Effector CD4-positive, alpha-beta T cell (primary cell): ENCODE results near the gene PID1.

Experiments
- DNase-seq: peaks from one replicate; pipeline ENCODE4 v3.0.0-alpha.2; 2020

PID1 gene

DNA sequence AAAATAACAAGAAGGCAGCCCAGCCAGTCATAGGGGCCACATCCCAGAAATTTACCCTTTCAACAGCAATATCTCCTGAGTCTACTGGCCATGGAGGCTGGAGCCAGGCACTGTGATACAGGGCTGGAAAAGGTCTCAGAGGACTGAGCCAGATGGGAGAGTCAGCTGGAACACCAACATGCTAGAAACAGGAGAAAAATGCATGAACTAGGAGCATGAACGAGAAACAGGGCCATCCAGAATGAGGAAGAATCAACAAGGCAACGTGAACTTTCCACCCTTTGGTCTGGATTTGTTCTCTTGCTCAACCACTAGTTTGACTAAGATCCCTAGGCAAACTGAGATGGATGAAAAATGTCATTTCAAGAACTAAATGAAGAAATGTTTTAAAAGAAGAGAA, 13.1 kb downstream of the PID1 start:
- no peak for DNase-seq

DNA sequence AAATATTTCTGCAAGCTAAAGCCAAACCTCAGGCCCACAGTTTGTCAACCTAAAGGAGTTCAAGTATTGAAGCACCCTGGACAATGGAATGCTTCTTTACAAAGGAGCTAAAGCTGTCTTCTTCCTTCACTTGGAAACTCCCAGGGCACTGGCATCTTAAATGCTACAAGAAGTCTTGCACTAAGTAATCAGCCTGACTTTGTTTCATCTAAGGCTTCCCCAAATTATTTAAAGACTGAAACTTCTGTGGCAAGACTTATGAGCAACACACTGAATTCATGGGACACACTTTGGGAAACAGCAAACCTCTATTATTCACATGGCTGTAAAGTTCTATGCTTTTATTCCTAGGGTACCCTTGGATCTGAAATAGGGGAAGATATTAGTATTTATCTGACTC, 14.7 kb downstream of the PID1 start:
- DNase-seq, result no peak

DNA sequence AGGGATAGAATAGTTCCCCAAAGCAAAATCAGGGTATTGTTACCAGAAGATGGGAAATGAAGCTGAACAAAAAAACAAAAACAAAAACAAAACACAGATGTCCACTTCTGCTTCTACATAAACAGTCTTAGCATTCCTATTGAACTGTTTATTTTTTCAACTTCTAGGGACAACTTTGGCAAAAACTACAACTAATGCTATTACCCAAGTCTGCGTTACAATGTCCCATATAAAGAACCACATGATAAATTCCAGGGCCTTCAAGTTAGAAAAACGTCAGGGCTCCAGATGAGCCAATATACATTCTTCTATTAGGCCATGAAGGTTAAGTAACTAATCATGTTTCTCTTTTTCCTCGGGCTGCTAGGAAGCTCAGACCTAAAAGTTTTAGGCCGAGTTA, 16.9 kb downstream of the PID1 start:
- no peak for DNase-seq

DNA sequence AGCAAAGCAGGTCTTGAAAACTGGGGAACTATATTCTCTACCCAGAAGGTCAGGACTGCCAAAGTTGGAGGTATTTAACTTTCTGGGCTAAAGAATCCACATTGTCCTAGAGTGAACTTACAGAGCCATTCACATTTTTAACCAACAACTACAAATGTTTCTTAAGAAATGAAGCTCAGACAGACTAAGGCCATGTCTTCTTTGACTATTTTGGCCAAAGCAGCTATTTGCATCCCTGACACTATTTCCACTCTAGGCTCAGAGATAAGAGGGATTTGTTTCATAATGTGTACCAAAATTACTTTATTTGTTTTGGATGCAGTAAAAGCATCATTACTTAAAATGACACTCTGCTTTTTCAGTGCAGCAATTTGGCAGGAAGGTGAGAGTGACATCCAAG, 18.1 kb downstream of the PID1 start:
- no peak for DNase-seq

DNA sequence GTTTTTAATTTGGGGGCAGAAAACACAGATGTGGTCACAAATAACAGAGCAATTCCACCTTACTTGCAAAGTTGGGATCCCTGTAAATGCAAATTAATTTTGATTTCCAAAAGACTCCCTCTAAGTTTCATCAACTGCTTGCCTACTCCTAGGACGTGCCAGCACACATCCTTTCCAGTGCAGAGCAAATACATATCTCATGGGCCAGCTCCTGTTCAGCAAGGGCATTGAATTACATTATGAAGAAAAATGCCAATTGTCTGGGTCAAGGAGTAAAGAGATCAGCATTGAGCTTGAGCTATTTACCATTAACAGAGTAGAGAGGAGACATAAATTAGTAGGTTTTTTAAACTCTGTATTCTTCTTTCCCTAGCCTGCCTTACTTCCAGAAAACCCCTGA, 18.8 kb downstream of the PID1 start:
- DNase-seq, result no peak

DNA sequence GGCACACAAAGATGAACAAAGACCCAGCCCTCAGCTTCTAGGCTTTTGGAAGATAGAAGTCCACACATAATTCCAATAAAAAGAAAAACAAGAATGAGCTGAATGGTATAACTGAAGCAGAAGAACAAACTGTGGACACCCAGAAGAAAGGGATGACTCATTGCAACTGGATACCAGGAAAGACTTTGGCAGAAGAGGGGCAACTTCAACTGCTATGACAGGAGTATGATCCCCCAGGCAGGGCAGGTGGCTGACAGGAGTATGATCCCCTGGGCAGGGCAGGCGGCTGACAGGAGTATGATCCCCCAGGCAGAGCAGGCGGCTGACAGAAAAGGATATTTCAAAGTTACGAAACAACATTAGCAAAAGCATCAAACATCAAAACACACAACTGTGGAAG, 21.6 kb downstream of the PID1 start:
- DNase-seq, result no peak

DNA sequence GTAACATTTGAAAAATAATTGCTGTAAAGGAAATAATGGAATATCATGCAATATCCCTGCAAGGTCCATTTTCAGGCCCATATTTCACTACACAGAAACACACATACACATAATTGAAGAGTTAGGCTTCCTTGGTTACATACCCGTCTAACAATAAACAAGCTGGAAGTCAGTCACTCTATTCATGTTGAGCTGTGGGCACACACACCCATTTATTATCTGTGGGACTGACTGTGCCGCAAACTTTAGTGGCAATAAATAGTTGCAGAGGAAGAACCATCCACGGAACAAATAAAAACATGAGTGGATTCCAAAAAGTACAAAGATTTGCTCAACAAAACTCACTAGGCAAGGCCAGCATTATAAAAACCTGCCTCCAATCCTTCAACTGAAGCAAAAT, 24.8 kb downstream of the PID1 start:
- DNase-seq, result no peak

DNA sequence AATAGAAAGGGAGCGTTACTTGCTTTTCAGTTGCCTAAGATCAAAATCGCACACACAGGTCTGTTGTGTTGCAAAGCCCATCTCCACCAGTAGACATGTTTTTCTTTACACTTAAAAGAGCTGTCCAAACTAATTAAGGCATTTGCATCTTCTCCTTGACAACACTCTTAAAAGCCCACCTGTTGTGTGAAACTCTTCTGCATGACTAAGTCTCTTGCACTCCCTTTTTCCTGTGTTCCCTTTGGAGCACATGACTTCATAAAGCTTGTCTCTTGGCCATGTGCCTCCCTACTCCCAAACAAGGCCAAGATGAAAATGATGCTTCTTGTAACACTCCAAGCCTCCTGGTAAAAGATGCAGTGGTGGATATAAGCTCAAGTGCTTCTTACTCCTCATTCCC, 26.1 kb downstream of the PID1 start:
- DNase-seq, result no peak

DNA sequence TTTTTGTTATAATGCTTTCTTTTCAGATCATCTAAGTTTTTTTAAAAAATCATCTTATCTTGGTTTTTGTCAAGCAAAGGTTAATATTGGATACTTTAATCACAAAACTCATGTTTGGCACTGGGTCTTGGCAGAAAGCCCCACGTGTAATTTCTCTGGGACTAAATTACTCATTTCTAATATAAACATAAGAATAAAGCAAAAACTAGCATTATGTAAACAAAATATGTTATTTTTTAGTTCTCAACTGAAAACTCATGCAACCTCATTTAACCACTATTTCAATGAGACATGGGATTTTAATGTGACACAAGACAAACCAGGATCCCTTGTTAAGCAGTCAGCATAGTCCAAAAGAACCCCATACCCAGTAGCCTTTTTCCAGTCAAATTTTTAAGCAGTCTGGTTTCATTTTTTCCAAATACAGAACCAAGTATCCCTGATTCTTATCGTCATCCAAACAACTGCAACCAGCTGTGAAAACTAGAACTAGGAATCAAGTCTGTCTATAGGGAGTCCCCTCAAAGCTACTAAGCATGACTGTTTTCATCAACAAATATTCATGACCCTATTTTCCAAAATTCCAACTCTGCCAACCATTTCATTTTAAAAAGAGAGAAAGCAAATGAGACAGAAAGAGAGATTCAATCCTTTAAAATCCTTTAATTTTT, 27.1 kb downstream of the PID1 start:
- DNase-seq, result no peak

DNA sequence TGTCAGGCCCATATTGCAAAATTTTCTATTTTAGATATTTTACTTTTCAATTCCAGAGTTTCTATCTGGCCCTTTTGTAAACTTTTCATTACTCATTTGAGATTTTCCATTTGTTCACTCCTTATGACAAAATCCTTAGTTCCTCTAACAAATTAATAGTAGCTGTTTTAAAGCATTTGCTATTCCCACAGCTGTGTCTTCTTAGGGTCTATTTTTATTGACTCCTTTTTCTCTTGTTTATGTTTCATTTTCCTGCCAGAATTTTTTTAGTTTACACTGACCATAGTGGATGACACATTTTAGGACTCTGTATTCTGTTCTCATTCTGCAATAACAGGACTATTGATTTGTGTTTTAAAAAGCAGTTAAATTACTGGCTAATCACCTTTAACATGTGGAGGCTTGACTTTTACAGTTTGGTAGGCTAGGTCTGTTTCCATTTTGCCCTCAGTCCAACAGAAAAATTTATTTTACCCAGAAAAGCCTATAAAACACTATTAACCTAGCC, 30.0 kb downstream of the PID1 start:
- no peak for DNase-seq

DNA sequence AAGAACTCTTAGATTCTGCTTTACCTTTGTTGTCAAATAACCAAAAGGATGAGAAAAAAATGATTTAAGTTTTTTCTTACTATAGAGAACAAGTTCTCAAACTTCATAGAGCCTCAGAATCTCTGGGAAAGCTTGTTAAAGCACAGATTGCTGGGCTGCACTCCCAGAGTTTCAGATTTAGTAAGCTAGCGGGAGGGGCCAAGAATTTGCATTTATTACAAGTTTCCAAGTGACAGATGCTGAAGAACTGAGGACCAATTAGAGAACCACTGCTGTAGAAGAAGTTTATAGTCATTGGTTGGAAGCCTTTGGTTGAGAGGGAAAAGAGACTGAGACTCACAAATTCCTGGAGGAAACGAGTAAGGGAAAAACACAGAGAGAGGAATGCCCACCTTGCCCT, 32.1 kb downstream of the PID1 start:
- no peak for DNase-seq

DNA sequence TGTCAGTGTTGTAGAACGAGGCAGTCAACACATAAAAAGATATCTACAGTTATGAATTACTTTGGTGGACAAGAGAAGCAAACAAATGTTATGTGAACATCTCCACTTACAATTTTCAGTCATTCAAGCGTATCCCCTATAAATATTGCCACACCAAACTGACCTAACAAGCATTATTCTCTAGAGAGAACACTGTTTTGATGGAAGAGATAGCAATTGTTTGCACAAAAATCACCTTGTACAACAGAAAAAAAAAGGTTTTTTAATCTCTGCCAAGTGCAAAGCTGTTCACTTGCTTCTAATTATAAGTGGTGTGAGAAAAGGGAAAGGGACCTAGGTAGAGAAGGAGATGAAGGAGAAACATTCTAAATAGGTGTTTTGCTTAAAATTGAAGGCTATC, 33.8 kb downstream of the PID1 start:
- no peak for DNase-seq

DNA sequence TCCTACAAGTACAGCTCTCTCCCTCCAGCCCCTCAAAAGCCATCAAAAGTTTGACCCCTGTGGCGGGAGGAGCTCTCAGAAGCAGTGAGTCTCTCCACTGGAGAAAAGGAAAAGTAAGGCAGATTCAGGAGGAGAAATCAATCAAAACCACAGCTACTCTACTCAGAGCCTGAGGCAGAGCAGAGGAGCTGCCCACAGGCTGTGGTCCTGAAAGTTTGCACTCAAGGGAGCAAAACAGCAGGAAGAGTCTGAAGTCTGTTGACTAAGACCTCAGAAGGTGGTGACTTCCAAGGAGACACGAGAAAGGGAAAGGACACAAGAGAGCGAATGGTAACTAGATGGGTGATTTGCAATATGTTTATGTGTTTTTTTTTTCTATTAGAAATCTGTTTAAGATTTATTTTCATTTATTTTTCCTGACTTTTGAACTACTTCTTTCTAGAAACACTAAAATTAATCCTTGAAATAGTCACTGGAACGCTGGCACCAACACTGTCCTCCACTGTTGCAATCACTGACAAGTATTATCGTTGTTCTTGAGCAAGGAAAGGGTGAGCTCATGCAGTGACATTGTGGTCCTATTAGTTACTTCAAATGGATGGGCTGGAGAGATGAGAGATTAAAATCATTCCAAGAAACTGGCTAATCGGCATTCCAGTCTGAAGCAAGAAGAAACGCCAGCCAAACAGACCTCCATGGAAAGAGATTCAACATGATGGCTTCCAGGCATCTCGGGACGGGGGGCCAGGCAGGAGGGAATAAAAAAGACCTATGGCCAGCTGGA, 35.8 kb downstream of the PID1 start:
- no peak for DNase-seq

DNA sequence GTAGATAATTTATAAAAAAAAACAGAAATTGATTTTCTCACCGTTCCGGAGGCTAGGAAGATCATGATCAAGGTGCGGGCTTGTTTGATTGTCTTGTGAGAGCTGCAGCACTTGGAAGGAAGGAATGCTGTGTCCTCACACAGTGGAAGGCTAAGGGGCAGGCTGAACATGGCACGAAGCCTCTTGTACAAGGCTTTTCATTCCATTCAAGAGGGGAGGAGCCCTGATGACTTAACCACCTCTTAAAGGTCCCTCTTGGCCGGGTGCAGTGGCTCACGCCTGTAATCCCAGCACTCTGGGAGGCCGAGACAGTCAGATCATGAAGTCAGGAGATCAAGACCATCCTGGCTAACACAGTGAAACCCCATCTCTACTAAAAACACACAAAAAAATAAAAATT, 39.2 kb downstream of the PID1 start:
- no peak for DNase-seq

DNA sequence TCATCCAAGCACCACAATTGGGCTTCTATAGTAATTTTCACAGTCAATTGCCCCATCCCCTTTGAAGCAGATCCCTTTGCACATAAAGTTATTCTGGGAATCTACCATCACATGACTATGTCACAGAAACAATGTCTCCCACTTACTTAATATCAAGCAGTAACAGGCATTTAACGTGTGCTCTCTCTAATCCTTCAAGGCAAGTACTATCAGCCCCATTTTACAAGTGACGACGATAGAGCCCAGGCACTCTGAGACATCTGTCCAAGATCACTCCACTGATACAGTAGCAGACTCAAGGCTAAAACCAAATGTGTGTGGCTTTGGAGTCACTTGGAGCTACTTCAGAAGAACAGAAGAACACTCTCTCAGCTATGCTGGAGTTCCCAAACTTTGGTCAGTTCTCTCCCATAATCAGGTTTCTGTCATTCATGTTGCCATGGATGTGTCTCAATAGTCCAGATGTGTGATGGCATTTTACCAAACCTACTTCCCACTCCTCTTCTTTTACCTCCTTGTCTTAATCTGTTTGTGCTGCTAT, 39.7 kb downstream of the PID1 start:
- no peak for DNase-seq

DNA sequence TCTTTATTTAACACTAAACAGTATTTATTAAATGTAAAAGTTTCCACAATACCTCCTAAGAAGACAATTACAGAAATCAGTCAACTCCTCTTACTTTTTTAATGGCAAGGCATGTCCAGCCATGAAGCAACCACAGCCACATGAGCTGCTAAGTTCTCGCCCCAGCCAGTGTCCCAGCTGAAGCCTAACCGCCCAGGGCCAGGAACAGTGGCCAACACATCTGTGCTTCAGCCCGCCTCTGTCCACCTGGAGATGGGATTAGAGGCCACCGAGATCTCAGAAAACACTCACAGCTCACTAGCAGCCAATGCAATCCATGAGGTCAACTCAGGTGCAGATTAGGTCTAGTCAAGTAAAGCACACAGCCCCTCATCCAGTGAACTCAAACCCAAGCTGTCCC, 40.2 kb downstream of the PID1 start:
- no peak for DNase-seq

DNA sequence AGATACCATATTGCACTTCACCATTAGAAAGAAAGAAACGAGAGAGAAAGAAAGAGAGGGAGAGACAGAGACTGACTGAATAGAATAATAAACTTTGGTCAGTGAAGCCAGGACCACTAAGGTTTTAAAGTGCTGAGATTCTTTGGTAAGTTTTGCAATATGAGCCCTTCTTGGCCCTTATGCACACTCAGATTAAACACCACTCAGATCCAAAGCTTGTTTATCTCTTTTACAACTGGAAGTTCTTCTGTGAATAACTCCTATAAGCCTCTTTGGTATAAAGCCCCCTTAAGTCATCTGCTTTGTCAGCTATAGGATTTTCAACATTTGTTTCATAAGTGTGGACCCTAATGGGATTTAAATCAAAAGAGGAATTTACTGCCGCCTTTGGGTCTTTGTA, 40.8 kb downstream of the PID1 start:
- no peak for DNase-seq

DNA sequence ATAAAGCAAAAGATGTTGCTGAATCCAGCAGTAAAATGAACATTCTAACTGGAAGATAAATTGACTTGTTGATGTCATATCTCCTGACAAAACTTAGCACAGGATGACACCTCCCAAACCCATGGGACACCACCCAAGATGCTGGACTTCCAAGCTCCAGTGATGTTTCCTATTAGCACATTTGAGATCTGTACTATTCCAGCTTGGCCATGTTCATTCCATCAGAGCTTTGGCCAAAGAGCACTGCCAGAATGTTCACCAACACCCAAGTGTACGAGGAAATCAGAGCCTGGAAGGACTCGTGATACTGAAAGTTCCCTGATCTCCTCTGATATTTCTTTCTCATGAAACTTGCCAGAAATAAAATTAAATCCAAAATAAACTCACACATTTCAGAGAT, 44.7 kb downstream of the PID1 start:
- DNase-seq, result no peak

DNA sequence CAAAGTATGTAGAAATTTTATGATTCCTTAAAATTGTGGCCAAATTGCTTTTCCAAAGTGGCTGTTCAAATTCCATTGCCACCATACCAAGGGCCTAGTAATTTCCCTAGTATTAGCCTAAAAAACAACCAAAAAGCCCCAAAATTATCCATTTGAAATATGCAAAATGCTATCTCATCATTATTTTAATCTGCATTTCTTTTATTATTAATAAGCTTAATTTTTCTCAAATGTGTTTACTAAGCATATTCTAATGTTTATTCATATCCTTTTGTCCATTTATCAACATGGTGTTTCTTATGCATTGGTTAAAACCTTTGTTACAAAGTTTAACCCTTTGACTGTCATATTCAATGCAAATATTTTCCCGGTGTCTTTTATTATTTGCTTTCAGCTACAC, 48.0 kb downstream of the PID1 start:
- DNase-seq, result no peak

DNA sequence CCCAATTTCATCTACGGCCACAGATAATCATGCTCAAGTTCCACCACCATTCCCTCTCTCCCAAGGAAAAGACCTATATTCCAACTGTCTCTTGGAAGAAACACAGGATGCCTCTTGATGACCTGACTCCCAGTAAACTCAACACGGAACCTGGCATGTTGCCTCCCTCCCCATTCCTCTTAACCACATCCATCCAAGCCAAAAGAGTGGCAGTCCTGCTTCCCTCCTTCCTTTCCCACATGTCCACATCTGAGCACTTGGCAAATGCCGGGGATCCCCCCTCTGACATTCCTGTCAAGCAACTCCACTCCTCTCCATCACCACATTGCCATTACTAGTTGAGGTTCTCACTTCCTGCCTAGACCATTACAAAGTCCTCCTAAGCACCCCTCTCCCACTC, 49.4 kb downstream of the PID1 start:
- no peak for DNase-seq

DNA sequence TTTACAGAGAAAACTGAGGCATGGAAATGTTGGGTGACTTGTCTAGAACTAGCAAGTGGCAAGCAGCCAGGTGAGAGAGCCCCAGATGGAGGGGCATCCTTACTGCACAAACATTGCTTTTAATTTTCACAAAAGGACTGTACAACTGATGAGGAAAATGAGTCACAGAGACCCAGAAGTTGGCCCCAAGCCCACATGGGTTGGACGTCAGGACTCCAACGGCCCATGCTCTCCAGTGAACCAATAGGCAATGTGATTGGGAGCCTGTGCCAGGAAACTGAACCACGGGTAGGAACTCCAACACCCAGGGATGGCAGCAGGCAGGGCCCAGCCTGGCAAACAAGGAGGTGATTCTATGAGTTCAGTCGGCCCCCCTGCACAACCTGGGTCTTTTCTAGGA, 50.8 kb downstream of the PID1 start:
- DNase-seq, result no peak

DNA sequence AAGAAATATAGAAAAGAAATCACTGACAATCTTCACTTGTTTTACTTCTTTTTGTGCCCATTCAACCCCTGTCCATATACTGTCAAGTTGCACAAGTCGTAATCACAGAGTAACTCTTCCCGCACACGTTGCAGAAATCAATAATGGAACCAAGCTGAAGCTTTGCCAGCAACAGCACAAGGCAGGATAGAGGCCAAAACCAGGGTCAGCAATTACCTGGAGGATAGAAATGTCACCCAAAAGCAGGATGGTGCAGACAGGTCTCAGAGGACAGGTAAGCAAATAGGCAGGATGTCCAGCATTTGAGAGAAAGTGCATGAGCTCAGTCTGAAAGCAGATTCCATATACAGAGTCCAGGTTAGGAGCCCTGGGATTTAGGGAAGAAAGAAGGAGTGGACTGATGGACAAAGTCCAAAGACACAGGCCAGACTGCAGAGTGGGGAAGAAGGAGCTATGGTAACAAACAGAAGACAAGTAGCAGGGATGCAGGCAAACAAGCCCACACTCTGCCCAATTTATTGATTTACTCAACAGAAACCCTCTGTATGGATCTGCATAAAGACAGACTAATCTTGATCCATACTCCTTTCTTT, 52.7 kb downstream of the PID1 start:
- no peak for DNase-seq

DNA sequence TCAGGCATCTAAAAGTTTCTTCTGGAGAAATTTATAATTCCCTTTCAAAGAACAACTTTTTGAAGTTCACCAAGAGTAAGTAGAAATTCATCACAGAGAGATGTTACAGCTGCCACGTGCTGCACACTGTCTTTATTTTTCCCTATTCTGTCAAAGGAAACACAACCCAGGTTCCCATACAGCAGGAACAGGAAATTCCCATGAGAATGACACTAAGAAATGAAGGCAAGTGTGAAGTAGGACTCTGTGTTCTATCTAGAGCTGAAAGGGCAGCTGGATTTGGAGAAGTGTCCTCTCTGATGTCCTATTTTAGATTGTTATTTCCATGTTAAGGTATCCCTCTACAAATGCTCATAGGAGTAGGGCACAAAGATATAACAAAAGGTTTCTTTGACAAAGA, 58.8 kb downstream of the PID1 start:
- DNase-seq, result no peak

DNA sequence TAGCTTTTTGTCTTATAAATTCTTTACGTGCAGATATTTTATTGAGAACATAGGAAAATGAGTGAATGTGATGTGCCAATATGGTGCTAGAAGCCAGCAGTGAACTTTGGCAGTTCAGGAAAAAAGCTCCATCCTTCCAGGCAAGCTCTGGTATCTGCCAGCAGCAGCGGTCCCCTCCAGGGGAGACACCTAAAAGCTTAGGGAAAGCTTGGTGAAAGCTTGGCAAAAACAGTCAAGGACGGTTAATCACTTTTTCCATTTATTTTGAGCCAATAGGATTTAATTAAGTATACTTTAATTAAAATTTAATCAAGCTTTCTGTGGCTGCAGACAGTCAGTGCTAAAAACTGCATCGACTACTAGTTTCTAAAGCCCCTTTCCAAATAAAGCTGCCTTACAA, 60.4 kb downstream of the PID1 start:
- no peak for DNase-seq
